Naive thymus-derived CD8-positive, alpha-beta T cell (primary cell): ENCODE measurements around the gene SARNP. TPM values are rescaled to one million over a fixed set of nuclear protein-coding genes. Genes with fewer than 3 reads are reported as not detected.

ENCODE experiments used
- ATAC-seq, 2 donors: fragments of 150-1000 bp; cut with Tn5 transposase in 1 of 2; sonication (Bioruptor Pico), chemical (Tn5 transposase) in 1 of 2; 1 replicate in 1 of 2; 2 replicates in 1 of 2; pipeline ENCODE4 v1.10.0; 2021; ENCODE audit warnings: mild to moderate bottlenecking in 2 of 2, moderate library complexity in 2 of 2
- POLR2A ChIA-PET: fragments of 350-600 bp; sonication (Branson Sonifier 250); formaldehyde crosslinking; loops from one replicate; lab custom pipeline; 2021; ENCODE audit warnings: antibody characterized with exemption; lab: Charles Lee
- DNase-seq, 10 donors: peaks; one replicate each; pipeline versions ENCODE4 v3.0.0 to v3.0.0-alpha.2; 2020 to 2022
- H3K27ac Mint-ChIP-seq, 10 donors: one replicate each; pipeline ENCODE4 v1.8.0; 2020 to 2022; ENCODE audit warnings: mild to moderate bottlenecking in 10 of 10, mixed read lengths in 10 of 10, moderate library complexity in 4 of 10, inconsistent platforms in 1 of 10
- H3K27me3 Mint-ChIP-seq, 5 donors: one replicate each; pipeline ENCODE4 v1.8.0; 2021 to 2022; ENCODE audit warnings: mixed read lengths in 5 of 5
- H3K36me3 Mint-ChIP-seq, 3 donors: one replicate each; pipeline ENCODE4 v1.8.0; 2020 to 2022; ENCODE audit warnings: mixed read lengths in 3 of 3, mild to moderate bottlenecking in 2 of 3, inconsistent platforms in 1 of 3
- H3K4me1 Mint-ChIP-seq, 4 donors: one replicate each; pipeline ENCODE4 v1.8.0; 2021 to 2022; ENCODE audit warnings: mixed read lengths in 4 of 4
- H3K4me3 Mint-ChIP-seq, 10 donors: one replicate each; pipeline ENCODE4 v1.8.0; 2020 to 2022; ENCODE audit warnings: mild to moderate bottlenecking in 10 of 10, mixed read lengths in 10 of 10, moderate library complexity in 6 of 10, inconsistent platforms in 1 of 10
- H3K9me3 Mint-ChIP-seq, 9 donors: one replicate each; pipeline ENCODE4 v1.8.0; 2020 to 2022; ENCODE audit warnings: mixed read lengths in 9 of 9, mild to moderate bottlenecking in 3 of 9, inconsistent platforms in 1 of 9, moderate library complexity in 1 of 9
- polyA plus RNA-seq, 3 donors: library from polyadenylated mRNA; unstranded; fragments of 300-500 nt; fragmentation: Illumina TruSeq; gene quantifications; one replicate each; pipeline ENCODE4 v1.2.3, GENCODE V29; 2021
- total RNA-seq, 8 experiments: library from RNA in 2 of 8; stranded (reverse) in 2 of 8; gene quantifications; one replicate each; pipeline ENCODE4 v1.2.3 and lab custom pipeline; 2021 to 2026

The SARNP gene
- total and polyA plus RNA-seq, 5 experiments from 2014 or later, result 43.6 to 104 (median 93.6) TPM

GRCh38 chr12:55818140-55818728 lies 710 bp upstream of the SARNP start:
- H3K4me1 Mint-ChIP-seq, result peaks cover 5 to 47% (median 35%) of the 10 kb centered on the region in 4 donors
- H3K27me3 Mint-ChIP-seq, result no peaks in the 10 kb centered on the region
- peaks cover 0 to 64% (median 8%) of the 10 kb centered on the region in 3 donors for H3K36me3 Mint-ChIP-seq
- POLR2A ChIA-PET, result interaction anchor here (0.6 to 6.0 kb wide), 24 partner anchors 11 to 1538 kb away, joined by 3 to 210 read pairs (median 4); partner anchors contain the start of genes BLOC1S1, CBX5, CD63 and CNPY2
- H3K9me3 Mint-ChIP-seq, result no peaks in the 10 kb centered on the region
- H3K4me3 Mint-ChIP-seq, result no peak overlapping the region
- H3K27ac Mint-ChIP-seq, result no peak overlapping the region
- DNase-seq, result no peak
- ATAC-seq, result peak; percentile 50 to 56

GRCh38 chr12:55816881-55817344 lies 611 bp downstream of the SARNP start:
- Mint-ChIP-seq H3K27ac (no peak overlapping the region), H3K27me3 (no peaks in the 10 kb centered on the region), H3K36me3 (peaks cover 0 to 62% (median 3%) of the 10 kb centered on the region in 3 donors), H3K4me1 (peaks cover 17 to 56% (median 46%) of the 10 kb centered on the region in 4 donors), H3K9me3 (no peaks in the 10 kb centered on the region), H3K4me3 (no peak overlapping the region)
- POLR2A ChIA-PET, result interaction anchor here (0.8 to 6.0 kb wide), 17 partner anchors 10 to 499 kb away, joined by 3 to 210 read pairs (median 8); partner anchors contain the start of genes BLOC1S1, CNPY2, DGKA and DNAJC14
- DNase-seq (no peak), ATAC-seq (no peak)

- no peak for ATAC-seq
- no peak for DNase-seq
- H3K4me3 Mint-ChIP-seq, result peak overlapping the region in 7 of 10 donors; percentile 4 to 66 (median 43)
- H3K9me3 Mint-ChIP-seq, result no peaks in the 10 kb centered on the region
- H3K36me3 Mint-ChIP-seq, result peaks cover 0 to 59% (median 2%) of the 10 kb centered on the region in 3 donors
- peaks cover 24 to 65% (median 55%) of the 10 kb centered on the region in 4 donors for H3K4me1 Mint-ChIP-seq
- H3K27me3 Mint-ChIP-seq, result no peaks in the 10 kb centered on the region
- H3K27ac Mint-ChIP-seq, result no peak overlapping the region
- POLR2A ChIA-PET, result interaction anchor here (1.1 to 6.0 kb wide), 4 partner anchors 14 to 303 kb away, joined by 3 to 210 read pairs (median 52); partner anchors contain the start of genes DNAJC14, RAB5B and ZC3H10
Measured at GRCh38 chr12:55815473-55815872, 2.1 kb downstream of the SARNP start.

GRCh38 chr12:55814257-55814656 lies 3.3 kb downstream of the SARNP start:
- POLR2A ChIA-PET, result no interaction called here
- H3K4me1 Mint-ChIP-seq, result peaks cover 25 to 69% (median 59%) of the 10 kb centered on the region in 4 donors
- H3K27ac Mint-ChIP-seq, result peak overlapping the region in 6 of 10 donors; percentile 10 to 70 (median 30)
- H3K9me3 Mint-ChIP-seq, result no peaks in the 10 kb centered on the region
- ATAC-seq (no peak), DNase-seq (no peak)
- no peaks in the 10 kb centered on the region for H3K27me3 Mint-ChIP-seq
- H3K36me3 Mint-ChIP-seq, result peaks cover 0 to 59% (median 2%) of the 10 kb centered on the region in 3 donors
- peak overlapping the region in 4 of 10 donors; percentile 12 to 30 (median 20) for H3K4me3 Mint-ChIP-seq

- no peak for DNase-seq
- Mint-ChIP-seq H3K36me3 (peaks cover 0 to 74% (median 2%) of the 10 kb centered on the region in 3 donors), H3K4me3 (peak overlapping the region in 4 of 10 donors; percentile 2 to 16 (median 10)), H3K27me3 (no peaks in the 10 kb centered on the region), H3K27ac (peak overlapping the region in 8 of 10 donors; percentile 37 to 87 (median 60)), H3K4me1 (peaks cover 29 to 61% (median 52%) of the 10 kb centered on the region in 4 donors), H3K9me3 (no peaks in the 10 kb centered on the region)
- POLR2A ChIA-PET, result interaction anchor here (0.8 kb wide), 1 partner anchor 108 kb away, joined by 3 read pairs; no protein-coding TSS in a partner anchor
- no peak for ATAC-seq
Measured at GRCh38 chr12:55812088-55812487, 5.4 kb downstream of the SARNP start.

GRCh38 chr12:55809274-55809673 lies 8.2 kb downstream of the SARNP start:
- Mint-ChIP-seq H3K9me3 (no peaks in the 10 kb centered on the region), H3K27me3 (no peaks in the 10 kb centered on the region), H3K4me3 (no peak overlapping the region), H3K4me1 (peaks cover 27 to 56% (median 48%) of the 10 kb centered on the region in 4 donors), H3K36me3 (peaks cover 0 to 73% (median 5%) of the 10 kb centered on the region in 3 donors), H3K27ac (peak overlapping the region in 6 of 10 donors; percentile 22 to 87 (median 38))
- POLR2A ChIA-PET, result interaction anchor here (2.2 kb wide), 1 partner anchor 20 kb away, joined by 8 read pairs; the partner anchor contains the start of gene DNAJC14
- ATAC-seq, result no peak
- DNase-seq, result no peak

- no peak overlapping the region for H3K4me3 Mint-ChIP-seq
Measured at GRCh38 chr12:55806982-55807381, 10.5 kb downstream of the SARNP start.

GRCh38 chr12:55797550-55797949 lies 20.0 kb downstream of the SARNP start:
- no peaks in the 10 kb centered on the region for H3K9me3 Mint-ChIP-seq
- DNase-seq (no peak), ATAC-seq (no peak)
- H3K27ac Mint-ChIP-seq, result peak overlapping the region in 3 of 10 donors; percentile 7 to 76 (median 74)
- peaks cover 0 to 11% (median 4%) of the 10 kb centered on the region in 4 donors for H3K4me1 Mint-ChIP-seq
- no peak overlapping the region for H3K4me3 Mint-ChIP-seq
- no peaks in the 10 kb centered on the region for H3K27me3 Mint-ChIP-seq
- peaks cover 0 to 92% (median 15%) of the 10 kb centered on the region in 3 donors for H3K36me3 Mint-ChIP-seq
- POLR2A ChIA-PET, result interaction anchor here (2.0 kb wide), 1 partner anchor 20 kb away, joined by 6 read pairs; the partner anchor contains the start of genes ORMDL2 and SARNP

More at GRCh38 chr12:55806982-55807381, 10.5 kb downstream of the SARNP start:
- Mint-ChIP-seq H3K27ac (peak overlapping the region in 3 of 10 donors; percentile 44 to 62 (median 48)), H3K9me3 (no peaks in the 10 kb centered on the region), H3K4me1 (peaks cover 13 to 41% (median 35%) of the 10 kb centered on the region in 4 donors), H3K36me3 (peaks cover 0 to 73% (median 3%) of the 10 kb centered on the region in 3 donors), H3K27me3 (no peaks in the 10 kb centered on the region)
- DNase-seq (no peak), ATAC-seq (no peak)
- POLR2A ChIA-PET, result interaction anchor here (0.5 to 1.2 kb wide), 7 partner anchors 10 to 1309 kb away, joined by 3 to 5 read pairs (median 3); partner anchors contain the start of gene ORMDL2

- ATAC-seq (no peak), DNase-seq (peak in 2 of 10 donors; percentile 19 to 28)
- POLR2A ChIA-PET, result interaction anchor here (0.7 to 2.0 kb wide), 2 partner anchors 21 to 136 kb away, joined by 3 to 6 read pairs; partner anchors contain the start of genes ORMDL2 and SARNP
- Mint-ChIP-seq H3K27me3 (no peaks in the 10 kb centered on the region), H3K36me3 (peaks cover 0 to 91% (median 16%) of the 10 kb centered on the region in 3 donors), H3K4me1 (peaks cover 0 to 11% (median 4%) of the 10 kb centered on the region in 4 donors), H3K4me3 (no peak overlapping the region), H3K27ac (peak overlapping the region in 1 of 10 donors; percentile 7), H3K9me3 (no peaks in the 10 kb centered on the region)
Measured at GRCh38 chr12:55797068-55797467, 20.5 kb downstream of the SARNP start.

GRCh38 chr12:55795950-55796349 lies 21.6 kb downstream of the SARNP start:
- peaks cover 0 to 91% (median 19%) of the 10 kb centered on the region in 3 donors for H3K36me3 Mint-ChIP-seq
- H3K27ac Mint-ChIP-seq, result peak overlapping the region in 1 of 10 donors; percentile 41
- POLR2A ChIA-PET, result interaction anchor here (2.0 kb wide), 1 partner anchor 22 kb away, joined by 6 read pairs; the partner anchor contains the start of genes ORMDL2 and SARNP
- DNase-seq, result no peak
- H3K9me3 Mint-ChIP-seq, result no peaks in the 10 kb centered on the region
- peaks cover 0 to 11% (median 4%) of the 10 kb centered on the region in 4 donors for H3K4me1 Mint-ChIP-seq
- H3K4me3 Mint-ChIP-seq, result no peak overlapping the region
- H3K27me3 Mint-ChIP-seq, result no peaks in the 10 kb centered on the region
- no peak for ATAC-seq

GRCh38 chr12:55789893-55790292 lies 27.6 kb downstream of the SARNP start:
- Mint-ChIP-seq H3K9me3 (no peaks in the 10 kb centered on the region), H3K4me1 (peaks cover 0 to 5% (median 2%) of the 10 kb centered on the region in 4 donors)

GRCh38 chr12:55789171-55789570 lies 28.4 kb downstream of the SARNP start:
- Mint-ChIP-seq H3K4me1 (peaks cover 0 to 3% (median 0%) of the 10 kb centered on the region in 4 donors), H3K4me3 (no peak overlapping the region), H3K27ac (peak overlapping the region in 3 of 10 donors; percentile 33 to 63 (median 48)), H3K9me3 (no peaks in the 10 kb centered on the region), H3K36me3 (peaks cover 3 to 90% (median 30%) of the 10 kb centered on the region in 3 donors), H3K27me3 (no peaks in the 10 kb centered on the region)
- POLR2A ChIA-PET, result interaction anchor here (1.2 kb wide), 1 partner anchor 151 kb away, joined by 3 read pairs; no protein-coding TSS in a partner anchor
- DNase-seq (no peak), ATAC-seq (no peak)

More at GRCh38 chr12:55789893-55790292, 27.6 kb downstream of the SARNP start:
- Mint-ChIP-seq H3K4me3 (no peak overlapping the region), H3K27ac (peak overlapping the region in 2 of 10 donors; percentile 7 to 37), H3K27me3 (no peaks in the 10 kb centered on the region), H3K36me3 (peaks cover 3 to 90% (median 33%) of the 10 kb centered on the region in 3 donors)
- DNase-seq (no peak), ATAC-seq (no peak)
- POLR2A ChIA-PET, result interaction anchor here (0.7 kb wide), 1 partner anchor 13 kb away, joined by 3 read pairs; no protein-coding TSS in a partner anchor
